Hepatocyte (in vitro differentiated cells): ENCODE results near the gene TMEM156. TPM values are rescaled to one million over a fixed set of nuclear protein-coding genes. Genes with fewer than 3 reads are reported as not detected.

Experiments used
- DNase-seq: peaks from one replicate; pipeline ENCODE4 v3.0.0-alpha.2; 2016; ENCODE audit warnings: low spot score
- H2AFZ ChIP-seq: fragments of 200-600 bp; sonication (generic); 2 replicates; pipeline ENCODE4 v1.6.0; 2016; ENCODE audit warnings: antibody characterized with exemption, mild to moderate bottlenecking
- H3K27ac ChIP-seq: fragments of 200-600 bp; sonication (generic); 2 replicates; pipeline ENCODE4 v1.5.1; 2016; ENCODE audit warnings: mild to moderate bottlenecking
- H3K27me3 ChIP-seq: fragments of 200-600 bp; sonication (generic); 2 replicates; pipeline ENCODE4 v1.6.1; 2016
- H3K36me3 ChIP-seq: fragments of 200-600 bp; sonication (generic); replicated peaks from 2 replicates; pipeline ENCODE4 v1.5.1; 2016; ENCODE audit warnings: low read depth; ENCODE audit not compliant: insufficient read depth
- H3K4me1 ChIP-seq: fragments of 200-600 bp; sonication (generic); 2 replicates; pipeline ENCODE4 v1.5.1; 2016; ENCODE audit warnings: mild to moderate bottlenecking, moderate library complexity; ENCODE audit not compliant: insufficient read depth
- H3K4me2 ChIP-seq: fragments of 200-600 bp; sonication (generic); 2 replicates; pipeline ENCODE4 v1.6.0; 2016
- H3K4me3 ChIP-seq: fragments of 200-600 bp; sonication (generic); 2 replicates; pipeline ENCODE4 v1.5.1; 2016; ENCODE audit warnings: mild to moderate bottlenecking
- H3K79me2 ChIP-seq: fragments of 200-600 bp; sonication (generic); 2 replicates; pipeline ENCODE4 v1.6.0; 2017; ENCODE audit warnings: mild to moderate bottlenecking
- H3K9me2 ChIP-seq: fragments of 200-600 bp; sonication (generic); replicated peaks from 2 replicates; pipeline ENCODE4 v1.6.0; 2017; ENCODE audit warnings: mild to moderate bottlenecking; ENCODE audit not compliant: insufficient read depth
- H3K9me3 ChIP-seq: fragments of 200-600 bp; sonication (generic); 2 replicates; pipeline ENCODE4 v1.5.1; 2016; ENCODE audit warnings: low read depth, mild to moderate bottlenecking
- H4K20me1 ChIP-seq: fragments of 200-600 bp; sonication (generic); 2 replicates; pipeline ENCODE4 v1.6.0; 2016; ENCODE audit warnings: mild to moderate bottlenecking; ENCODE audit not compliant: insufficient read depth, poor library complexity, severe bottlenecking
- EZH2 ChIP-seq: fragments of 200-600 bp; sonication (generic); IDR thresholded peaks from 2 replicates; pipeline ENCODE4 v1.6.1; 2016; ENCODE audit warnings: antibody characterized with exemption, mild to moderate bottlenecking, borderline replicate concordance
- EZH2phosphoT487 ChIP-seq: fragments of 200-600 bp; sonication (generic); IDR thresholded peaks from one replicate; pipeline ENCODE4 v1.6.1; 2018; ENCODE audit warnings: antibody characterized with exemption, mild to moderate bottlenecking, low read depth, moderate library complexity; ENCODE audit not compliant: unreplicated experiment, severe bottlenecking
- WGBS: methylation state at CpG from one replicate; pipeline ENCODE4 v1.1.6; 2016; ENCODE audit warnings: low lambda C conversion rate; ENCODE audit errors: missing lambda C conversion rate; 5-methylcytosine and 5-hydroxymethylcytosine counted together
- polyA plus RNA-seq: library from polyadenylated mRNA; unstranded; fragments of >200 nt; fragmentation: Nextera tagmentation; extraction: Ambion mirVana; gene quantifications from 2 replicates; pipeline ENCODE4 v1.2.1, GENCODE V29; 2016
- total RNA-seq: library from RNA; depleted of rRNA; stranded (reverse); fragments of >200 nt; gene quantifications from 2 replicates; pipeline ENCODE4 v1.2.3, GENCODE V29; 2014
- TF ChIP-seq, protein P1 (sequence below): fragments of 200-600 bp; sonication (generic); IDR thresholded peaks from 2 replicates; pipeline ENCODE4 v1.5.1; 2016; ENCODE audit warnings: antibody characterized with exemption, mild to moderate bottlenecking; ENCODE audit not compliant: poor library complexity

Gene TMEM156
- total and polyA plus RNA-seq, 2 experiments from 2014 or later = 1.3 TPM; not detected in 1

DNA sequence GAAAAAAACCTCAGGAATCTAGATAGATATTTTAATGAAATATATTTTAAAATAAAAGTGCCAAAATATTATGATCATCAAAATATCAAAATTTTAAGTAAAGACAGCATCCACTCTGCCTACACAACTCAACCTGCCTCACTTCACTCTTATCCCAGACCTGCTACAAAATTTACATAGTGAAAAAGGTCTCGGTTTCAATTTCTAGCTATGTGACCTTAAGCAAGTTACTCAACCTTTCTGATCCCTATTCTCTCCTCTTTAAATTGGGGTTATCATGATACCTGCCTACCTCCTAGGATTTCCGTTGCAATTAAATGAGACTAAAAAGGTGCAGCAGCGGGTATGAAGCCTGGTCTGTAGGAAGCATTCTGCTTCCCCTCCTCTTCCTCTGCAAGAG, 91.7 kb downstream of the TMEM156 start:
- H3K36me3 ChIP-seq = no peaks in the 10 kb centered on the region
- H2AFZ ChIP-seq = no peak overlapping the region
- H3K27ac ChIP-seq = no peak overlapping the region
- no peaks in the 10 kb centered on the region for H3K4me1 ChIP-seq
- no peaks in the 10 kb centered on the region for H3K79me2 ChIP-seq
- no peak overlapping the region for H3K4me3 ChIP-seq
- H3K4me2 ChIP-seq = no peak overlapping the region
- H3K9me2 ChIP-seq = no peaks in the 10 kb centered on the region
- no peaks in the 10 kb centered on the region for H3K27me3 ChIP-seq
- 95% methylated on average over 3 of the region's 3 CpGs for WGBS
- no peak for DNase-seq
- no peaks in the 10 kb centered on the region for H4K20me1 ChIP-seq
- TF ChIP-seq EZH2 = no peak
- no peak for TF ChIP-seq EZH2phosphoT487
- TF ChIP-seq, protein P1, sequence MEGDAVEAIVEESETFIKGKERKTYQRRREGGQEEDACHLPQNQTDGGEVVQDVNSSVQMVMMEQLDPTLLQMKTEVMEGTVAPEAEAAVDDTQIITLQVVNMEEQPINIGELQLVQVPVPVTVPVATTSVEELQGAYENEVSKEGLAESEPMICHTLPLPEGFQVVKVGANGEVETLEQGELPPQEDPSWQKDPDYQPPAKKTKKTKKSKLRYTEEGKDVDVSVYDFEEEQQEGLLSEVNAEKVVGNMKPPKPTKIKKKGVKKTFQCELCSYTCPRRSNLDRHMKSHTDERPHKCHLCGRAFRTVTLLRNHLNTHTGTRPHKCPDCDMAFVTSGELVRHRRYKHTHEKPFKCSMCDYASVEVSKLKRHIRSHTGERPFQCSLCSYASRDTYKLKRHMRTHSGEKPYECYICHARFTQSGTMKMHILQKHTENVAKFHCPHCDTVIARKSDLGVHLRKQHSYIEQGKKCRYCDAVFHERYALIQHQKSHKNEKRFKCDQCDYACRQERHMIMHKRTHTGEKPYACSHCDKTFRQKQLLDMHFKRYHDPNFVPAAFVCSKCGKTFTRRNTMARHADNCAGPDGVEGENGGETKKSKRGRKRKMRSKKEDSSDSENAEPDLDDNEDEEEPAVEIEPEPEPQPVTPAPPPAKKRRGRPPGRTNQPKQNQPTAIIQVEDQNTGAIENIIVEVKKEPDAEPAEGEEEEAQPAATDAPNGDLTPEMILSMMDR = no peak
- no peaks in the 10 kb centered on the region for H3K9me3 ChIP-seq

DNA sequence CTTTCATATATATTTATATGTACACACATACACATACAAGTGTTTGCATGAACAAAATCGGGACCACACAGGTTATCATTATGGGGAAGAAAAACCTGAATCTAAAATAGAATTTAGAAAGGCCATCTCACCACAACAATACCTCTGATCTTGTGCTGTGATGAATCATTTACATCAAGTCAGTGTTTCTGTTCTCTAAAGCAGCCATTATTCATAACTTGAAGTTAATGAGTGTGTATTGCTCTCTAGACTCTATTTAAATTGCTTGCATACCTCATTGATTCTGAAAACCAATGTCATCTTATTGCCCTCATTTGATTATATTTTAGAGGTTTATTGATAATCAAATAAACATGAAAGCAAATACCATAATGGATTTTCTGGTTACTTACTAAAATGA, 93.0 kb downstream of the TMEM156 start:
- TF ChIP-seq EZH2 (no peak), EZH2phosphoT487 (no peak)
- TF ChIP-seq, protein P1 = no peak
- no peaks in the 10 kb centered on the region for H3K36me3 ChIP-seq
- no peak overlapping the region for H2AFZ ChIP-seq
- H3K4me2 ChIP-seq = no peak overlapping the region
- no peak for DNase-seq
- H3K9me3 ChIP-seq = no peaks in the 10 kb centered on the region
- H3K79me2 ChIP-seq = no peaks in the 10 kb centered on the region
- no peaks in the 10 kb centered on the region for H4K20me1 ChIP-seq
- H3K27me3 ChIP-seq = no peaks in the 10 kb centered on the region
- H3K9me2 ChIP-seq = no peaks in the 10 kb centered on the region
- 93% methylated on average over 1 of the region's 1 CpG for WGBS
- H3K4me1 ChIP-seq = no peaks in the 10 kb centered on the region
- H3K27ac ChIP-seq = no peak overlapping the region
- H3K4me3 ChIP-seq = no peak overlapping the region

DNA sequence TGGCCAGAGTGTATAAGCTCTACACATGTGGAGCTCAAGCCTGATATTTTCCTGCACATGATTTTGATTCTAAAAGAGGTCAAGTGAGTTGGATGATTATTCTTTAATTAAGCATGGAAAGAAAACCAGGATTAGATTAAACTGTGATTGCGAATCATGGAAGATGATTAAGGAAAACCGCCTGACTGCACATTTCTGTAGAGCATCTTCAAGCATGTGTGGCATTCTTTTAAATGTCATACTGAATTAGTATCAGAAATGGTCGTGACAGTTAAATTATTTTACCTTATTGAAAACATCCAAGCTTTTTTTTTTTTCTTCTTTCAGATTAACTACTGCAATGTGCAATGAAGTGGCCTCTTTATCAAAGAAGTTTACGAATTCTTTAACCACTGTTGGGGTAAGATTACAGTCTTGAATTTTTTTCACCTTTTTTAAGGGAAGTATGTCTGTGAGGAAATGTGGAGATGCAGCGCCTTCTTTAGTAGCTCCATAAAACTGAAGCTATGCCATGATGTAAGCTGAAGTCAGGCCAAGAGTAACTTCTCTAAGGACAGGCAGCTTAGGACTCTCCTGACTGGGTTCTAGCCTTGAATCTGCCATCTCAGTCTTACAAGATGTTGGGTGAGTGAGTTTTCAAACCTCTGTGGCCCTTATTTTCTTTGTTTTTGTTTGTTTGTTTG, 96.7 kb downstream of the TMEM156 start:
- no peaks in the 10 kb centered on the region for H3K36me3 ChIP-seq
- no peak overlapping the region for H3K4me2 ChIP-seq
- H3K79me2 ChIP-seq = no peaks in the 10 kb centered on the region
- TF ChIP-seq, protein P1 = no peak
- TF ChIP-seq EZH2phosphoT487 (no peak), EZH2 (no peak)
- H3K9me2 ChIP-seq = no peaks in the 10 kb centered on the region
- no peaks in the 10 kb centered on the region for H3K4me1 ChIP-seq
- H4K20me1 ChIP-seq = no peaks in the 10 kb centered on the region
- no peak overlapping the region for H3K27ac ChIP-seq
- H3K9me3 ChIP-seq = no peaks in the 10 kb centered on the region
- no peak for DNase-seq
- no peaks in the 10 kb centered on the region for H3K27me3 ChIP-seq
- no peak overlapping the region for H3K4me3 ChIP-seq
- no peak overlapping the region for H2AFZ ChIP-seq
- 71% methylated on average over 5 of the region's 5 CpGs for WGBS

DNA sequence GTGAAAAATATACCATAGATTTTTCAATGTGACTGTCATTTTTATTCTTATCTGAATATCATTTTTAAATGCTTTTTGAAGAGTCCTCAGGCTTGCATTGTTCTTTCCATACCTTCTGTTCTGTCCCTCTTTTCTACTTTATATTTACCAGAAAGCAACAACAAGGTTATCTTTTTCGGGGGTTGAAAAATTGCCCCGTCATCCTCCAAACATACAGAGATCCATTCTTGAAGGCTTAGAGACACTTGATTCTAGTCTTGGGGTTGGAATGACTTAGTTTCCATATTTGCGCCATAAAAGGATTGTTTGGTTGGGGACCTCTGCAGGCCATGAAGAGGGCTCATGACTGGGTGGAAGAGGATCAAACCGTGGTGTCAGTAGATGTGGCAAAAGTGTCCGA, 101.1 kb downstream of the TMEM156 start:
- Histone ChIP-seq H3K4me2 (no peak overlapping the region), H2AFZ (no peak overlapping the region), H3K36me3 (no peaks in the 10 kb centered on the region), H3K4me1 (no peaks in the 10 kb centered on the region), H3K9me2 (no peaks in the 10 kb centered on the region), H3K27ac (no peak overlapping the region), H3K79me2 (no peaks in the 10 kb centered on the region), H4K20me1 (no peaks in the 10 kb centered on the region), H3K9me3 (no peaks in the 10 kb centered on the region), H3K4me3 (no peak overlapping the region), H3K27me3 (no peaks in the 10 kb centered on the region)
- TF ChIP-seq EZH2phosphoT487 (no peak), EZH2 (no peak)
- TF ChIP-seq, protein P1 = no peak
- 89% methylated on average over 5 of the region's 5 CpGs for WGBS
- no peak for DNase-seq
